Mucosa of stomach (tissue), 1 donor: ENCODE measurements around the gene IL20RA.
A peak's percentile ranks its signal among the peaks of the same experiment; 100 is the strongest.
"Not testable (repeated sequence)": the region's sequence is repeated elsewhere in the genome, so short reads cannot be mapped to it uniquely, and the experiment has no call there.

Experiments
- H3K27me3 ChIP-seq: one replicate; pipeline ENCODE4 v1.7.0; 2013; ENCODE audit warnings: mild to moderate bottlenecking, low read length; ENCODE audit not compliant: control insufficient read depth, insufficient read depth
- H3K36me3 ChIP-seq: one replicate; pipeline ENCODE4 v1.7.0; 2013; ENCODE audit warnings: low read length; ENCODE audit not compliant: control insufficient read depth, insufficient read depth
- H3K4me1 ChIP-seq: one replicate; pipeline ENCODE4 v1.7.0; 2013; ENCODE audit warnings: mild to moderate bottlenecking, low read length; ENCODE audit not compliant: control insufficient read depth, insufficient read depth
- H3K4me3 ChIP-seq: one replicate; pipeline ENCODE4 v1.7.0; 2013; ENCODE audit warnings: low read length
- H3K9ac ChIP-seq: one replicate; pipeline ENCODE4 v1.7.0; 2013; ENCODE audit warnings: mild to moderate bottlenecking, low read length, moderate library complexity
- H3K9me3 ChIP-seq: one replicate; pipeline ENCODE4 v1.7.0; 2013; ENCODE audit warnings: mild to moderate bottlenecking, low read length, moderate library complexity; ENCODE audit not compliant: control insufficient read depth
- donor health status: Pancreatic carcinoma.

The IL20RA gene

GRCh38 chr6:136960781-136961180 is 84.0 kb downstream of the IL20RA start:
- Histone ChIP-seq H3K4me3 (no peak overlapping the region), H3K9ac (no peak overlapping the region), H3K9me3 (no peaks in the 10 kb centered on the region), H3K4me1 (peaks cover 34% of the 10 kb centered on the region), H3K27me3 (no peaks in the 10 kb centered on the region), H3K36me3 (no peaks in the 10 kb centered on the region)

DNA sequence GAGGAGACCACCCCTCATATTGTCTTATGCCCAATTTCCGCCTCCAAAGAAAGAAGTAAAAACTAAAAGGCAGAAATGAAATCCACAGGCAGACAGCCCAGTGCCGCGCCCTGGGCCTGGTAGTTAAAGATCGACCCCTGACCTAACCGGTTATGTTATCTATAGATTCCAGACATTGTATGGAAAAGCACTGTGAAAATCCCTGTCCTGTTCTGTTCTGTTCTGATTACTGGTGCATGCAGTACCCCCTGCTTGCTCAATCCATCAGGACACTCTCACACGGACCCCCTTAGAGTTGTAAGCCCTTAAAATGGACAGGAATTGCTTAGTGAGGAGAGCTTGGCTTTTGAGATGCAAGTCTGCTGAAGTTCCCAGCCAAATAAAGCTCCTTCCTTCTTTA is 84.8 kb downstream of the IL20RA start:
- H3K27me3 ChIP-seq, H3K9ac ChIP-seq, H3K36me3 ChIP-seq, H3K4me3 ChIP-seq, H3K9me3 ChIP-seq: not testable (repeated sequence)
- peaks cover 34% of the 10 kb centered on the region for H3K4me1 ChIP-seq

GRCh38 chr6:136959471-136959891 is 85.3 kb downstream of the IL20RA start:
- H3K9ac ChIP-seq = peak overlapping the region; percentile 30
- H3K9me3 ChIP-seq = no peaks in the 10 kb centered on the region
- no peaks in the 10 kb centered on the region for H3K27me3 ChIP-seq
- peaks cover 30% of the 10 kb centered on the region for H3K4me1 ChIP-seq
- H3K4me3 ChIP-seq = no peak overlapping the region
- no peaks in the 10 kb centered on the region for H3K36me3 ChIP-seq

DNA sequence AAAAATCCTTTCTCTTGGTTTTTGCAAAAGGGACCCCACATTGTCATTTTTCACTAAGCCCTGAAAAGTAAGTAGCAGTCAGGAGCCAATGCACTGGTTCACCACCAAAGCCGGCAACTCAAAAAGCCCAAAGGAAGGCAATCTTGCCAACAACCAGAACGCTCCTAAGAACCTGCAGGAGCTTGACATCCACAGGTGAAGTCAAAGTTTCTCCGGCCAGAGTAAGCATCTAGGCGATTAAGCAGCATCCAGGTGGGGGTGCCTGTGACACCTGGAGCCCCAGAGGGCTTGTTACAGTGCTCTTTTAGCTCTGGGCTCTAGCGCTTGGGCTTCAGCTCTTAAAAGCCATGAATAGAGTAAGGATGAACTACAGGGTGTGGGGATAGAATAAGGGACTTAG is 86.6 kb downstream of the IL20RA start:
- no peak overlapping the region for H3K9ac ChIP-seq
- H3K4me3 ChIP-seq = no peak overlapping the region
- peaks cover 23% of the 10 kb centered on the region for H3K4me1 ChIP-seq
- no peaks in the 10 kb centered on the region for H3K36me3 ChIP-seq
- no peaks in the 10 kb centered on the region for H3K9me3 ChIP-seq
- H3K27me3 ChIP-seq = no peaks in the 10 kb centered on the region

GRCh38 chr6:136956590-136957544 is 87.9 kb downstream of the IL20RA start:
- Histone ChIP-seq H3K36me3 (no peaks in the 10 kb centered on the region), H3K9ac (no peak overlapping the region), H3K4me3 (no peak overlapping the region), H3K9me3 (no peaks in the 10 kb centered on the region), H3K4me1 (peaks cover 14% of the 10 kb centered on the region), H3K27me3 (no peaks in the 10 kb centered on the region)

- Histone ChIP-seq H3K9me3 (no peaks in the 10 kb centered on the region), H3K4me1 (peaks cover 14% of the 10 kb centered on the region), H3K27me3 (no peaks in the 10 kb centered on the region), H3K36me3 (no peaks in the 10 kb centered on the region), H3K4me3 (no peak overlapping the region), H3K9ac (no peak overlapping the region)
These were observed 89.6 kb downstream of the IL20RA start for GRCh38 chr6:136955123-136955522.

DNA sequence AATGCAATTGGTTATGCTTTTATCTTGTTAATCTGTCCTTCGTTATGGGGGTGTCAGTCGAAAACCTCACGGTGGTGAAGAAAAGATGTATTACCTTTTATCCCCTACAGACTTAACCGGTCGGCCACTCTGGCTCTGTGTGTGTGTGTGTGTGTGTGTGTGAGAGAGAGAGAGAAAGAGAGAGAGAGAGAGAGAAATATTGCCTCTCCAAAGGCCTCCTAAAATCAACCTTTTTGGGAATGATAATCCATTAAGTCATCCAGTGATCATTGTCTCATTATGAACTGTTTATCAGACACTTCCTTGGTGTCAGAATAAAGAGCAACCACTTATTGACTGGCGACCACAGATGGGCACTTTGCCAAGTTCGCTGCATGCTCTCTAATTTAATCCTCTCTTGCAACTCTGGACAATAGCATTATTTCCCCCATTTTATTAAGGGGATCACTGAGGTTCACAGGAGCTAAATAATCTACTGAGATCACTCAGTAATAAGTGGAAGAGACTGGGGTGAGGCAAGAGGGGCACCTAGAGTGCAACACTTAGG is 92.0 kb downstream of the IL20RA start:
- H3K4me1 ChIP-seq = no peaks in the 10 kb centered on the region
- H3K4me3 ChIP-seq = no peak overlapping the region
- H3K9me3 ChIP-seq = no peaks in the 10 kb centered on the region
- no peak overlapping the region for H3K9ac ChIP-seq
- no peaks in the 10 kb centered on the region for H3K36me3 ChIP-seq
- H3K27me3 ChIP-seq = no peaks in the 10 kb centered on the region

DNA sequence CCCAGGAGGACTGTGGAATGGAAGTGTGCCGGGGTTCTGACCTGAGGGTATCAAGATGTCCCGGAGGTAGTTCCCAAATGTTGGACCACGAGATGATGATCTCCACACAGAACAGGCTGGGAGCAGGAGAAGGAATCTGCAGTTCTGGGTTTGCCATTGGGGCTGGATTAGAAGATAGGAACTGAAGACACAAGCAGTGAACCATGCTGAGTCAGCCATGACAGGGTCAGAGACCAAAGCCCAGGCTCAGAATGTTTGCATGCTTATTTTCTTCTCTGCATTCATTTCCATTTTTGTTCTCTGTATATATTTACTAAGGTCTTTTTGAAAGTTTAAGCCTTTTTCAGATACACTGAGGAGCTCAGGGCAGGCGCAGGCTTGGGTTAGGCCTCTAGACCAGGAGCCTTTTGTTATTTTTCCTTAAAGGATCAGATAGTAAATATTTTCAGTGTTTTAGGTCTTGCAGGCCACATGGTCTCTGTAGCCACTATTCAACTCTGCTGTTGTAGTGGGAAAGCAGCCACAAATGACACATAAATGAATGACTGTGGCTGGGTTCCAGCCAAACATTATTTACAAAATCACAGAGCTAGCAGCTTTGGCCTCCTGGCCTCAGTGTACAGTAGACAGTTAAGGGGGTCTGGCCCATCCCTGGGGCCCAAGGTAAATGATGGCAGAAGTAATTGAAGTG is 94.2 kb downstream of the IL20RA start:
- Histone ChIP-seq H3K9ac (no peak overlapping the region), H3K9me3 (no peaks in the 10 kb centered on the region), H3K36me3 (no peaks in the 10 kb centered on the region), H3K4me3 (no peak overlapping the region), H3K4me1 (no peaks in the 10 kb centered on the region), H3K27me3 (no peaks in the 10 kb centered on the region)
